WERI-Rb-1 (cell line): Measurements from ENCODE around the gene PCBP1.
A peak's percentile ranks its signal among the peaks of the same experiment; 100 is the strongest.

Source experiments
- DNase-seq: peaks from one replicate; pipeline ENCODE4 v3.0.0-alpha.2; 2020
- H3K27ac ChIP-seq: fragments of 250-450 bp; sonication (Bioruptor Pico); 2 replicates; pipeline ENCODE4 v1.5.1; 2020; ENCODE audit warnings: mild to moderate bottlenecking, moderate library complexity
- H3K27me3 ChIP-seq: fragments of 250-450 bp; sonication (Bioruptor Pico); 2 replicates; pipeline ENCODE4 v1.5.1; 2021; ENCODE audit warnings: mild to moderate bottlenecking, low read depth, moderate library complexity; ENCODE audit not compliant: insufficient read depth, severe bottlenecking
- H3K36me3 ChIP-seq: fragments of 250-450 bp; sonication (Bioruptor Pico); 2 replicates; pipeline ENCODE4 v1.5.1; 2020; ENCODE audit warnings: mild to moderate bottlenecking, moderate library complexity
- H3K4me3 ChIP-seq: 2 replicates; pipeline ENCODE4 v1.5.1; 2011; ENCODE audit warnings: low read depth, mild to moderate bottlenecking, control low read depth, low read length
- H3K9me3 ChIP-seq: fragments of 250-450 bp; sonication (Bioruptor Pico); 2 replicates; pipeline ENCODE4 v1.5.1; 2021; ENCODE audit warnings: mild to moderate bottlenecking, moderate library complexity; ENCODE audit not compliant: severe bottlenecking
- CTCF ChIP-seq: IDR thresholded peaks from 2 replicates; pipeline ENCODE4 v1.5.1; 2011; ENCODE audit warnings: low read depth, mild to moderate bottlenecking, control low read depth, inconsistent platforms, low read length

Gene PCBP1

GRCh38 chr2:70069049-70069448 is 18.2 kb upstream of the PCBP1 start:
- peaks cover 77% of the 10 kb centered on the region for H3K36me3 ChIP-seq
- H3K9me3 ChIP-seq: no peaks in the 10 kb centered on the region
- no peak for DNase-seq
- no peak overlapping the region for H3K4me3 ChIP-seq
- TF ChIP-seq CTCF: no peak
- no peaks in the 10 kb centered on the region for H3K27me3 ChIP-seq
- no peak overlapping the region for H3K27ac ChIP-seq

GRCh38 chr2:70070542-70071268 is 16.6 kb upstream of the PCBP1 start:
- peak; percentile 92 for TF ChIP-seq CTCF
- peak overlapping the region; percentile 44 for H3K27ac ChIP-seq
- H3K4me3 ChIP-seq: no peak overlapping the region
- no peaks in the 10 kb centered on the region for H3K9me3 ChIP-seq
- peak; percentile 78 for DNase-seq
- H3K36me3 ChIP-seq: peaks cover 76% of the 10 kb centered on the region
- no peaks in the 10 kb centered on the region for H3K27me3 ChIP-seq

- Histone ChIP-seq H3K4me3 (no peak overlapping the region), H3K9me3 (no peaks in the 10 kb centered on the region), H3K27me3 (no peaks in the 10 kb centered on the region), H3K27ac (no peak overlapping the region), H3K36me3 (peaks cover 78% of the 10 kb centered on the region)
- TF ChIP-seq CTCF: no peak
- DNase-seq: no peak
These were observed 13.8 kb upstream of the PCBP1 start for GRCh38 chr2:70073493-70073892.

GRCh38 chr2:70078384-70078783 is 8.9 kb upstream of the PCBP1 start:
- no peaks in the 10 kb centered on the region for H3K27me3 ChIP-seq
- peaks cover 93% of the 10 kb centered on the region for H3K36me3 ChIP-seq
- no peak for TF ChIP-seq CTCF
- H3K9me3 ChIP-seq: no peaks in the 10 kb centered on the region
- DNase-seq: no peak
- no peak overlapping the region for H3K27ac ChIP-seq
- H3K4me3 ChIP-seq: no peak overlapping the region

- H3K27me3 ChIP-seq: no peaks in the 10 kb centered on the region
- H3K27ac ChIP-seq: no peak overlapping the region
- no peak for DNase-seq
- H3K4me3 ChIP-seq: no peak overlapping the region
- H3K9me3 ChIP-seq: no peaks in the 10 kb centered on the region
- TF ChIP-seq CTCF: no peak
- peaks cover 90% of the 10 kb centered on the region for H3K36me3 ChIP-seq
These were observed 6.6 kb upstream of the PCBP1 start for GRCh38 chr2:70080610-70081200.
